B cell (primary cell): ENCODE measurements around the gene IRX3.

Experiments
- CTCF ChIP-seq: fragments of 200-600 bp; IDR thresholded peaks from one replicate; pipeline ENCODE4 v1.8.0; 2022; ENCODE audit warnings: antibody characterized with exemption, mild to moderate bottlenecking
- EZH2 ChIP-seq: IDR thresholded peaks from 2 replicates; pipeline ENCODE4 v1.6.1; 2012; ENCODE audit warnings: borderline replicate concordance, low read depth, mild to moderate bottlenecking, moderate library complexity, low read length; ENCODE audit not compliant: insufficient read depth, poor library complexity, severe bottlenecking

- TF ChIP-seq EZH2 (no peak), CTCF (no peak)
Measured at GRCh38 chr16:54317101-54317611, 30.6 kb upstream of the IRX3 start.
